Liver (tissue), 3 donors: ENCODE results near the gene HSPA4L.

Experiments used
- FOXA1 ChIP-seq: IDR thresholded peaks from 2 replicates; pipeline ENCODE4 v1.6.1; 2016; ENCODE audit warnings: antibody characterized with exemption
- GABPA ChIP-seq, 2 donors: IDR thresholded peaks in 1 of 2; conservative IDR thresholded peaks in 1 of 2; 2 replicates each; pipeline ENCODE4 v1.6.1; 2016; ENCODE audit warnings: antibody characterized with exemption in 2 of 2, mild to moderate bottlenecking in 1 of 2, moderate library complexity in 1 of 2
- HNF4A ChIP-seq, 2 donors: conservative IDR thresholded peaks; 2 replicates each; pipeline ENCODE4 v1.6.1; 2016; ENCODE audit warnings: antibody characterized with exemption in 2 of 2, mild to moderate bottlenecking in 2 of 2
- JUND ChIP-seq, 2 donors: IDR thresholded peaks; 2 replicates each; pipeline ENCODE4 v1.6.1; 2016; ENCODE audit warnings: antibody characterized with exemption in 2 of 2
- RXRA ChIP-seq, 2 donors: IDR thresholded peaks; 2 replicates each; pipeline ENCODE4 v1.6.1; 2017 to 2018; ENCODE audit warnings: antibody characterized with exemption in 2 of 2, mild to moderate bottlenecking in 1 of 2
- SP1 ChIP-seq: IDR thresholded peaks from 2 replicates; pipeline ENCODE4 v1.6.1; 2018; ENCODE audit warnings: antibody characterized with exemption, mild to moderate bottlenecking
- TAF1 ChIP-seq: conservative IDR thresholded peaks from 2 replicates; pipeline ENCODE4 v1.6.1; 2016; ENCODE audit warnings: antibody characterized with exemption, mild to moderate bottlenecking
- TF ChIP-seq, protein P1 (sequence below): fragments of 150-350 bp; IDR thresholded peaks from 2 replicates; pipeline ENCODE4 v1.5.1; 2017; ENCODE audit warnings: improper control_type of control experiment, low read depth, low read length; ENCODE audit not compliant: missing input control
- TF ChIP-seq, protein P2 (sequence below): IDR thresholded peaks from 2 replicates; pipeline ENCODE4 v1.6.1; 2016; ENCODE audit warnings: antibody characterized with exemption, mild to moderate bottlenecking
- TF ChIP-seq, protein P3 (sequence below): IDR thresholded peaks from 2 replicates; pipeline ENCODE4 v1.6.1; 2016; ENCODE audit warnings: antibody characterized with exemption
- TF ChIP-seq, protein P4 (sequence below): IDR thresholded peaks from 2 replicates; pipeline ENCODE4 v1.6.1; 2016; ENCODE audit warnings: antibody characterized with exemption
- TF ChIP-seq, protein P5 (sequence below): IDR thresholded peaks from 2 replicates; pipeline ENCODE4 v1.6.1; 2016; ENCODE audit warnings: antibody characterized with exemption
- donor health status: healthy.
- donor health status: healthy.

DNA sequence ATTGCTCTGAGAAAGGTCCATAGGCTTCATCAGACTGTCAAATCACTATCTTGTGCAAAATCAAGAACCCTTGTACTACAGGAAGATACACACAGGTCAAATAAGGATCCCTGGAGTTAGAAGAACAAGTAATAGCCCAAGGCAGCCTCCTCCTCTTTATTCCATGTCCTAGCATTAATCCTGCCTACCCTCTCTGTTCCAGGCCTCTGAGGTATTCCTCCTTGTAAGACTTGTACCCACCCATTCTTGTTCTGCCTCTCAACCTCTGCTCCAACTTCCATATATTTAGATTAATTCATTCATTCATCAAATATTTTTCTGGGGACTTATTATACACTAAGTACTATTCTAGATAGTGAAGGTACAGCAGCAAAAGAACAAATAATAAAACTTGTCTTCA is 88.2 kb downstream of the HSPA4L start:
- TF ChIP-seq, protein P1, sequence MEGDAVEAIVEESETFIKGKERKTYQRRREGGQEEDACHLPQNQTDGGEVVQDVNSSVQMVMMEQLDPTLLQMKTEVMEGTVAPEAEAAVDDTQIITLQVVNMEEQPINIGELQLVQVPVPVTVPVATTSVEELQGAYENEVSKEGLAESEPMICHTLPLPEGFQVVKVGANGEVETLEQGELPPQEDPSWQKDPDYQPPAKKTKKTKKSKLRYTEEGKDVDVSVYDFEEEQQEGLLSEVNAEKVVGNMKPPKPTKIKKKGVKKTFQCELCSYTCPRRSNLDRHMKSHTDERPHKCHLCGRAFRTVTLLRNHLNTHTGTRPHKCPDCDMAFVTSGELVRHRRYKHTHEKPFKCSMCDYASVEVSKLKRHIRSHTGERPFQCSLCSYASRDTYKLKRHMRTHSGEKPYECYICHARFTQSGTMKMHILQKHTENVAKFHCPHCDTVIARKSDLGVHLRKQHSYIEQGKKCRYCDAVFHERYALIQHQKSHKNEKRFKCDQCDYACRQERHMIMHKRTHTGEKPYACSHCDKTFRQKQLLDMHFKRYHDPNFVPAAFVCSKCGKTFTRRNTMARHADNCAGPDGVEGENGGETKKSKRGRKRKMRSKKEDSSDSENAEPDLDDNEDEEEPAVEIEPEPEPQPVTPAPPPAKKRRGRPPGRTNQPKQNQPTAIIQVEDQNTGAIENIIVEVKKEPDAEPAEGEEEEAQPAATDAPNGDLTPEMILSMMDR = no peak
- TF ChIP-seq SP1 (no peak), JUND (IDR thresholded peaks at IDR 0.05) (no peak), GABPA (IDR thresholded peaks at IDR 0.05 in 1 of 2, conservative IDR thresholded peaks at IDR 0.05 in 1 of 2) (no peak), FOXA1 (no peak), HNF4A (conservative IDR thresholded peaks at IDR 0.05) (no peak), TAF1 (no peak), RXRA (IDR thresholded peaks at IDR 0.05) (no peak)
- TF ChIP-seq, protein P2, sequence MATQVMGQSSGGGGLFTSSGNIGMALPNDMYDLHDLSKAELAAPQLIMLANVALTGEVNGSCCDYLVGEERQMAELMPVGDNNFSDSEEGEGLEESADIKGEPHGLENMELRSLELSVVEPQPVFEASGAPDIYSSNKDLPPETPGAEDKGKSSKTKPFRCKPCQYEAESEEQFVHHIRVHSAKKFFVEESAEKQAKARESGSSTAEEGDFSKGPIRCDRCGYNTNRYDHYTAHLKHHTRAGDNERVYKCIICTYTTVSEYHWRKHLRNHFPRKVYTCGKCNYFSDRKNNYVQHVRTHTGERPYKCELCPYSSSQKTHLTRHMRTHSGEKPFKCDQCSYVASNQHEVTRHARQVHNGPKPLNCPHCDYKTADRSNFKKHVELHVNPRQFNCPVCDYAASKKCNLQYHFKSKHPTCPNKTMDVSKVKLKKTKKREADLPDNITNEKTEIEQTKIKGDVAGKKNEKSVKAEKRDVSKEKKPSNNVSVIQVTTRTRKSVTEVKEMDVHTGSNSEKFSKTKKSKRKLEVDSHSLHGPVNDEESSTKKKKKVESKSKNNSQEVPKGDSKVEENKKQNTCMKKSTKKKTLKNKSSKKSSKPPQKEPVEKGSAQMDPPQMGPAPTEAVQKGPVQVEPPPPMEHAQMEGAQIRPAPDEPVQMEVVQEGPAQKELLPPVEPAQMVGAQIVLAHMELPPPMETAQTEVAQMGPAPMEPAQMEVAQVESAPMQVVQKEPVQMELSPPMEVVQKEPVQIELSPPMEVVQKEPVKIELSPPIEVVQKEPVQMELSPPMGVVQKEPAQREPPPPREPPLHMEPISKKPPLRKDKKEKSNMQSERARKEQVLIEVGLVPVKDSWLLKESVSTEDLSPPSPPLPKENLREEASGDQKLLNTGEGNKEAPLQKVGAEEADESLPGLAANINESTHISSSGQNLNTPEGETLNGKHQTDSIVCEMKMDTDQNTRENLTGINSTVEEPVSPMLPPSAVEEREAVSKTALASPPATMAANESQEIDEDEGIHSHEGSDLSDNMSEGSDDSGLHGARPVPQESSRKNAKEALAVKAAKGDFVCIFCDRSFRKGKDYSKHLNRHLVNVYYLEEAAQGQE = no peak
- TF ChIP-seq, protein P3, sequence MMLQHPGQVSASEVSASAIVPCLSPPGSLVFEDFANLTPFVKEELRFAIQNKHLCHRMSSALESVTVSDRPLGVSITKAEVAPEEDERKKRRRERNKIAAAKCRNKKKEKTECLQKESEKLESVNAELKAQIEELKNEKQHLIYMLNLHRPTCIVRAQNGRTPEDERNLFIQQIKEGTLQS = no peak
- TF ChIP-seq, protein P4, sequence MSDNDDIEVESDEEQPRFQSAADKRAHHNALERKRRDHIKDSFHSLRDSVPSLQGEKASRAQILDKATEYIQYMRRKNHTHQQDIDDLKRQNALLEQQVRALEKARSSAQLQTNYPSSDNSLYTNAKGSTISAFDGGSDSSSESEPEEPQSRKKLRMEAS = no peak
- TF ChIP-seq, protein P5, sequence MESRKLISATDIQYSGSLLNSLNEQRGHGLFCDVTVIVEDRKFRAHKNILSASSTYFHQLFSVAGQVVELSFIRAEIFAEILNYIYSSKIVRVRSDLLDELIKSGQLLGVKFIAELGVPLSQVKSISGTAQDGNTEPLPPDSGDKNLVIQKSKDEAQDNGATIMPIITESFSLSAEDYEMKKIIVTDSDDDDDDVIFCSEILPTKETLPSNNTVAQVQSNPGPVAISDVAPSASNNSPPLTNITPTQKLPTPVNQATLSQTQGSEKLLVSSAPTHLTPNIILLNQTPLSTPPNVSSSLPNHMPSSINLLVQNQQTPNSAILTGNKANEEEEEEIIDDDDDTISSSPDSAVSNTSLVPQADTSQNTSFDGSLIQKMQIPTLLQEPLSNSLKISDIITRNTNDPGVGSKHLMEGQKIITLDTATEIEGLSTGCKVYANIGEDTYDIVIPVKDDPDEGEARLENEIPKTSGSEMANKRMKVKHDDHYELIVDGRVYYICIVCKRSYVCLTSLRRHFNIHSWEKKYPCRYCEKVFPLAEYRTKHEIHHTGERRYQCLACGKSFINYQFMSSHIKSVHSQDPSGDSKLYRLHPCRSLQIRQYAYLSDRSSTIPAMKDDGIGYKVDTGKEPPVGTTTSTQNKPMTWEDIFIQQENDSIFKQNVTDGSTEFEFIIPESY = no peak
